ENCODE measurements around the gene C1QTNF8.
A peak's percentile ranks its signal among the peaks of the same experiment; 100 is the strongest.
"Not testable (repeated sequence)": the region's sequence is repeated elsewhere in the genome, so short reads cannot be mapped to it uniquely, and the experiment has no call there.

The C1QTNF8 gene

GRCh38 chr16:1091992-1092552 lies 4.0 kb downstream of the C1QTNF8 start:
- peaks cover 9% of the 10 kb centered on the region for H3K4me1 ChIP-seq (ENCODE audit: control insufficient read depth, insufficient read depth, low read length)
- peaks cover 16 to 32% of the 10 kb centered on the region in 2 donors for H3K27me3 ChIP-seq (ENCODE audit: control insufficient read depth in 1 of 2, insufficient read depth in 2 of 2, low read length in 2 of 2)
- H3K36me3 ChIP-seq (ENCODE audit: control insufficient read depth in 2 of 2, insufficient read depth in 2 of 2, low read length in 2 of 2) = no peaks in the 10 kb centered on the region
- no peak overlapping the region for H3K4me3 ChIP-seq (ENCODE audit: low read length in 2 of 2)
- H3K9me3 ChIP-seq (ENCODE audit: control insufficient read depth in 2 of 2, low read length in 2 of 2) = no peaks in the 10 kb centered on the region
- no peak overlapping the region for H3K9ac ChIP-seq (ENCODE audit: low read length in 2 of 2)
- no peak overlapping the region for H3K27ac ChIP-seq (ENCODE audit: low read length)

GRCh38 chr16:1090620-1091587 lies 5.1 kb downstream of the C1QTNF8 start:
- Histone ChIP-seq H3K36me3 (ENCODE audit: control insufficient read depth in 2 of 2, insufficient read depth in 2 of 2, low read length in 2 of 2) (no peaks in the 10 kb centered on the region), H3K9ac (ENCODE audit: low read length in 2 of 2) (no peak overlapping the region), H3K27me3 (ENCODE audit: control insufficient read depth in 1 of 2, insufficient read depth in 2 of 2, low read length in 2 of 2) (peaks cover 19 to 32% of the 10 kb centered on the region in 2 donors), H3K27ac (ENCODE audit: low read length) (no peak overlapping the region), H3K9me3 (ENCODE audit: control insufficient read depth in 2 of 2, low read length in 2 of 2) (peaks cover 0 to 1% of the 10 kb centered on the region in 2 donors), H3K4me1 (ENCODE audit: control insufficient read depth, insufficient read depth, low read length) (peaks cover 6% of the 10 kb centered on the region), H3K4me3 (ENCODE audit: low read length in 2 of 2) (no peak overlapping the region)

GRCh38 chr16:1089822-1090619 lies 6.0 kb downstream of the C1QTNF8 start:
- Histone ChIP-seq H3K27ac (ENCODE audit: low read length) (no peak overlapping the region), H3K4me3 (ENCODE audit: low read length in 2 of 2) (peak overlapping the region in 1 of 2 donors; percentile 22), H3K36me3 (ENCODE audit: control insufficient read depth in 2 of 2, insufficient read depth in 2 of 2, low read length in 2 of 2) (no peaks in the 10 kb centered on the region), H3K9me3 (ENCODE audit: control insufficient read depth in 2 of 2, low read length in 2 of 2) (peaks cover 4 to 9% of the 10 kb centered on the region in 2 donors), H3K9ac (ENCODE audit: low read length in 2 of 2) (no peak overlapping the region), H3K27me3 (ENCODE audit: control insufficient read depth in 1 of 2, insufficient read depth in 2 of 2, low read length in 2 of 2) (peaks cover 24 to 37% of the 10 kb centered on the region in 2 donors), H3K4me1 (ENCODE audit: control insufficient read depth, insufficient read depth, low read length) (peaks cover 6% of the 10 kb centered on the region)

- peaks cover 6% of the 10 kb centered on the region for H3K4me1 ChIP-seq (ENCODE audit: control insufficient read depth, insufficient read depth, low read length)
- peaks cover 28 to 43% of the 10 kb centered on the region in 2 donors for H3K27me3 ChIP-seq (ENCODE audit: control insufficient read depth in 1 of 2, insufficient read depth in 2 of 2, low read length in 2 of 2)
- H3K27ac ChIP-seq (ENCODE audit: low read length) = no peak overlapping the region
- no peak overlapping the region for H3K9ac ChIP-seq (ENCODE audit: low read length in 2 of 2)
- H3K4me3 ChIP-seq (ENCODE audit: low read length in 2 of 2) = no peak overlapping the region
- H3K9me3 ChIP-seq (ENCODE audit: control insufficient read depth in 2 of 2, low read length in 2 of 2) = peaks cover 4 to 15% of the 10 kb centered on the region in 2 donors
- no peaks in the 10 kb centered on the region for H3K36me3 ChIP-seq (ENCODE audit: control insufficient read depth in 2 of 2, insufficient read depth in 2 of 2, low read length in 2 of 2)
Observed at GRCh38 chr16:1089439-1089821, 6.6 kb downstream of the C1QTNF8 start.

GRCh38 chr16:1088295-1089170 lies 7.5 kb downstream of the C1QTNF8 start:
- Histone ChIP-seq H3K27me3 (ENCODE audit: control insufficient read depth in 1 of 2, insufficient read depth in 2 of 2, low read length in 2 of 2) (peaks cover 34 to 43% of the 10 kb centered on the region in 2 donors), H3K4me3 (ENCODE audit: low read length in 2 of 2) (no peak overlapping the region), H3K36me3 (ENCODE audit: control insufficient read depth in 2 of 2, insufficient read depth in 2 of 2, low read length in 2 of 2) (no peaks in the 10 kb centered on the region), H3K4me1 (ENCODE audit: control insufficient read depth, insufficient read depth, low read length) (peaks cover 6% of the 10 kb centered on the region), H3K9me3 (ENCODE audit: control insufficient read depth in 2 of 2, low read length in 2 of 2) (peaks cover 4 to 22% of the 10 kb centered on the region in 2 donors), H3K9ac (ENCODE audit: low read length in 2 of 2) (no peak overlapping the region), H3K27ac (ENCODE audit: low read length) (no peak overlapping the region)

GRCh38 chr16:1086443-1086842 lies 9.6 kb downstream of the C1QTNF8 start:
- H3K9ac ChIP-seq (ENCODE audit: low read length in 2 of 2); H3K4me3 ChIP-seq (ENCODE audit: low read length in 2 of 2); H3K27ac ChIP-seq (ENCODE audit: low read length); H3K4me1 ChIP-seq (ENCODE audit: control insufficient read depth, insufficient read depth, low read length); H3K36me3 ChIP-seq (ENCODE audit: control insufficient read depth in 2 of 2, insufficient read depth in 2 of 2, low read length in 2 of 2): not testable (repeated sequence)
- H3K27me3 ChIP-seq (ENCODE audit: control insufficient read depth in 1 of 2, insufficient read depth in 2 of 2, low read length in 2 of 2) = peaks cover 45 to 54% of the 10 kb centered on the region in 2 donors
- H3K9me3 ChIP-seq (ENCODE audit: control insufficient read depth in 2 of 2, low read length in 2 of 2) = peaks cover 4 to 22% of the 10 kb centered on the region in 2 donors

- peaks cover 2% of the 10 kb centered on the region for H3K4me1 ChIP-seq (ENCODE audit: control insufficient read depth, insufficient read depth, low read length)
- H3K27me3 ChIP-seq (ENCODE audit: control insufficient read depth in 1 of 2, insufficient read depth in 2 of 2, low read length in 2 of 2) = peaks cover 42 to 56% of the 10 kb centered on the region in 2 donors
- H3K36me3 ChIP-seq (ENCODE audit: control insufficient read depth in 2 of 2, insufficient read depth in 2 of 2, low read length in 2 of 2) = no peaks in the 10 kb centered on the region
- H3K27ac ChIP-seq (ENCODE audit: low read length) = no peak overlapping the region
- no peak overlapping the region for H3K9ac ChIP-seq (ENCODE audit: low read length in 2 of 2)
- H3K4me3 ChIP-seq (ENCODE audit: low read length in 2 of 2) = no peak overlapping the region
- peaks cover 4 to 22% of the 10 kb centered on the region in 2 donors for H3K9me3 ChIP-seq (ENCODE audit: control insufficient read depth in 2 of 2, low read length in 2 of 2)
Observed at GRCh38 chr16:1084971-1085370, 11.1 kb downstream of the C1QTNF8 start.

GRCh38 chr16:1082952-1083675 lies 12.9 kb downstream of the C1QTNF8 start:
- no peak overlapping the region for H3K9ac ChIP-seq (ENCODE audit: low read length in 2 of 2)
- H3K27ac ChIP-seq (ENCODE audit: low read length) = no peak overlapping the region
- H3K9me3 ChIP-seq (ENCODE audit: control insufficient read depth in 2 of 2, low read length in 2 of 2) = peaks cover 4 to 22% of the 10 kb centered on the region in 2 donors
- peaks cover 36 to 50% of the 10 kb centered on the region in 2 donors for H3K27me3 ChIP-seq (ENCODE audit: control insufficient read depth in 1 of 2, insufficient read depth in 2 of 2, low read length in 2 of 2)
- H3K4me3 ChIP-seq (ENCODE audit: low read length in 2 of 2) = no peak overlapping the region
- no peaks in the 10 kb centered on the region for H3K36me3 ChIP-seq (ENCODE audit: control insufficient read depth in 2 of 2, insufficient read depth in 2 of 2, low read length in 2 of 2)
- peaks cover 2% of the 10 kb centered on the region for H3K4me1 ChIP-seq (ENCODE audit: control insufficient read depth, insufficient read depth, low read length)

GRCh38 chr16:1082266-1082951 lies 13.6 kb downstream of the C1QTNF8 start:
- H3K27ac ChIP-seq (ENCODE audit: low read length) = no peak overlapping the region
- H3K36me3 ChIP-seq (ENCODE audit: control insufficient read depth in 2 of 2, insufficient read depth in 2 of 2, low read length in 2 of 2) = no peaks in the 10 kb centered on the region
- H3K4me1 ChIP-seq (ENCODE audit: control insufficient read depth, insufficient read depth, low read length) = peaks cover 2% of the 10 kb centered on the region
- H3K9ac ChIP-seq (ENCODE audit: low read length in 2 of 2) = no peak overlapping the region
- H3K9me3 ChIP-seq (ENCODE audit: control insufficient read depth in 2 of 2, low read length in 2 of 2) = peaks cover 4 to 22% of the 10 kb centered on the region in 2 donors
- H3K27me3 ChIP-seq (ENCODE audit: control insufficient read depth in 1 of 2, insufficient read depth in 2 of 2, low read length in 2 of 2) = peaks cover 40 to 46% of the 10 kb centered on the region in 2 donors
- H3K4me3 ChIP-seq (ENCODE audit: low read length in 2 of 2) = no peak overlapping the region

All from stomach smooth muscle (tissue), 2 donors.